Limb (tissue), 2 donors: ENCODE measurements around the gene KCNQ5.

Experiments used
- DNase-seq, 2 donors: peaks; one replicate each; pipeline ENCODE4 v3.0.0-alpha.2; 2016; ENCODE audit errors: extremely low spot score in 2 of 2

The KCNQ5 gene

DNA sequence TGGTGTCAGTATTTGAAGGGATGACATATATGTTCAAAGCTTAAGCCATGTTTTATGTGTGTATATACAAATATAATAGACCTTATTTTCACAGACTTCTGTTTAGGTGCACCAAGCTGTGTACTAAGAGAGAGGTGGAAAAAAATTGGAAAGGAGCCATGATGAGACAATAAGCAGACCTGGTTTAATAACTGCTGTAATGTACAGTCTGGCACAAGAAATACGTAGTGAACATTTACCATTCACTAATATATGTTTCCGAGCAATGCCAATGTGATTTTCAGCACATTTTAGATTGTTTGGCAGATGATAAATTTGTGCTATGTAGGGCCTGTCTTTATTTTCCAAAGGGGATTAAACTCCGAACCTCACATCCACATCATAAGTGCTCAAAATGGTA, 487.1 kb downstream of the KCNQ5 start:
- no peak for DNase-seq

- DNase-seq: no peak
Measured at GRCh38 chr6:73109659-73110058, 487.8 kb downstream of the KCNQ5 start.

- no peak for DNase-seq
Measured at GRCh38 chr6:73116330-73116729, 494.5 kb downstream of the KCNQ5 start.

GRCh38 chr6:73121421-73121993, 499.6 kb downstream of the KCNQ5 start:
- no peak for DNase-seq

DNA sequence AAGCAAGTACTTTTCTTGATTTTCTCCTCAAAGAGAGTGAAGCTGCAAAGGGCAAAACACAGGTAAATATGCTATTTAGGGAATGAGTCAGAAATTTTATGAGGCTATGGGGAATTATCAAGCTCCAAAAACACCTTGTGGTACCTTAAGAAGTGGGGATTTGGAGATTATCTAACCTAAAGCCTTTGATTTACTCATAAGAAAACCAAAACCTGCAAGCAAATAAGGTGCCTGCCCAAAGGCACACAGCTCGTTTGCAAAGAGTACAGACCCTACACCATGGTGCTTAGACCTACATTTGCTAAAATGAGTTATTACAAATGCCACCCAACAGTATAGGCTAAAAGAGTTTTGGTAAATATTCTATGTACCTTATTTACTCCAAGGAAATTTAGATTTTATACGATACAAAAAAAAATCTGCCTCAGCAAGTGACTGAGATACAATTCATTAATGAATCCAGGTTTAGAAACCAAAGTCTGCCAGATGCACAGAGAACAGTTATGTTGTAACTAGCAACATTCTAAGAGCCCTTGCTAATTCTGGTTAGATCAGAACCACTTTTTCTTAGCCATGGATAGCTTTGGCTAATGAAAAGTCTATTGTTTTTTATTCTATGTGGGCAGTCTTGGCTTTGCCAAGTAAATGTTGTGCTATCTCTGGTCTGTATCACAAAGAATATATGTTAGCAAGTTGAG, 501.9 kb downstream of the KCNQ5 start:
- DNase-seq: no peak

DNA sequence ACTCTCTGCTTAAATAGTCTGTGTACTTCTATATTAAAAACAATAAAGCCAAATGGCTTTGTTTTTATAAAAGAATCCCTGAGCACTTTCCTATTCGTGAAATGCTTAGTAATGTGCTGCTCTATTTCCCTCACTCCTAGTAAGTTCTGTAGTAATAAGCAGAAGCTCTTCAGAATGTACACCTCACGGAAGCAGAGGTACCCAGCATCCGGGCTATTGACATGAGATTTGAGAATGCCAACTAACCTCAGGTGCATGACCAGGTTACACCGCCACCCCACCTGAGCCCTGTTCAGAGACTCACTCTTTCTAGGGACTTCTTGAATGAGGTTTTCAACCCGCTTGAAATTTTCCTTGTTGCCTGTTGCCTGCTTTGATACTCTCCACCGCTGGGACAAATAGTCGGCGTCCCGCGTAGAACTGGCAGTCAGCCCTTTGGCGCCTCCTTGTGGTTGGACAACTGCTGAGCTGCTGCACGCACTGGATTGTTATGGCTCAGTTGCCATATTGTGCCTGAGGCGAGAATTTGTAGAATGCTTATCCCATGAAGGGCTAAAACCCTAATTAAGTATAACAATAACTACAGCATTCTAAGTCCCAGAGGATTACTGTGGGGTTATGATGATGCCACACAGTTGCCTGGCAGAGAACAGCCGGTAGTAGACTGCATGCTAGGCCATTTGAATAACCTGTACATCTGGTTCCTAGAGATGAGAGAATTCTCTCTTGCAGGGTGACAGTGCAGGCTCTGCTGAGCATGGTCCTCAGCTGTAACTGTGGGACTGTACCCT, 508.0 kb downstream of the KCNQ5 start:
- DNase-seq: peak; percentile 80 to 90

DNA sequence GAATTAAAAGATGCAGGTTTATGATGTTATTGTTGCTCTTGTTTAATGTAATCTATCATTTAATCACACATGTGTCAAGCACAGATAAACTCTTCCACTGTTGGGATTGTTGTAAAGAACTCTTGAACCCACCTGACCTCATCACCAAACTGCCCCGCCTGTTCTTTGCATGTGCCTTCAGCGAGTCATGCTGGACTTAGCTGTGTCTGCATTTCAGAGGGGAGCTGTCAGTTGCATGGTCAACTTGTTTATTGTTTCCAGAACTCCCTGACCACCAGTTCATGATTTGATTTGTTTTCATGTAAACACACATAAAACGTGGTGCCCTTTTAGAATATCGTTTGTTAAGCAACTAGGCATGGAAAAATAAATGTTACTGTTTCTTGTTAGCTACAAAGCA, 509.8 kb downstream of the KCNQ5 start:
- DNase-seq: no peak

DNA sequence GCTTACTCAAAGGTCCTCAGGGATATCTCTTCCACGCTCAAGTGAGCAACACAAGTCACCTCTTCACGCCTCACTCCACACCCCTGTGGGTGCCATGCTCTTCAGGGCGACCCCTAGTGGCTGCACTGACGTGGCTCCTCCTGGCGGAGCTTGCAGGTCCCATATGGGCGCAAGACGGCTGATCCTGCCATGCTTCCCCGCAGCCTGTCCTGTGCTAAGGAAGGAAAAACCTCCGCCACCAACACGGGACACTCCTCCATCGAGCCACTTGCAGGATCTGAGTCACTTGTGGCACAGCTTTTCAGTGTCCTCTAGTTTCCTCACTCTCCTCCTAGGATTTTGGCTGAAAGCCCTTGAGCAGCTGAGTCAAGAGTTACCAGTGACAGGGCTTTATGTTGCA, 512.7 kb downstream of the KCNQ5 start:
- peak in 1 of 2 donors; percentile 34 for DNase-seq

DNA sequence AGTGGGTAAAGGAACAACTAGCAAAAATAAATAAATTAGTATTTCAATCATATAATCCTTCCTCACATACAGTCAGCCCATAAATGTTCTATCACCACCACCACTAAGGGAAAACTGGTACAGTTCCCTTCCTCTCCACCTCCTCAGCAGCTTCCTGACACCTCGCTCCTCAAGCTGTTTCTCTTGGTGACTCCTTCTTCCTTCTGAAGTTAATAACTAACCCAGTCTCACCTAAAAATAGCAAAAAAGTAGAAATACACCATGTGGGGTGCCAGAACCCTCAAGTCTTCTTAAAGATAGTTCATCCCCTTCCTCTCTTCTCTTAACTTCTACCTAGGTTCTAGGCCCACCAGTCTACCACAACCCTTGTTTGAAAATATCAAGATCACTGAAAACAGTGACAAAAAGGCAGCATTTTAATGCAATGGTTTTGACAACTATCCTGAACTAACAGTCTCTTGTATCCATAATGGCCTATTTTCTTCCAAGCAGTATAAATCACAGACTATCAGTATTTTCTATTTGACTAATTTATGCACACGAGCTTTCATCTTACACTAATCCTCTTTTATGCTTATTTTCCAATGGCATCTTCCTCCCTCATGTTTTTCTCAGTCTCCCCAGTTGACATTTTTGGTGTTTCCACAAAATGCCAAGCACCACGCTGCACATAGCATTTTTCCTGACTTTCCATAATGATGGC, 518.0 kb downstream of the KCNQ5 start:
- no peak for DNase-seq

DNA sequence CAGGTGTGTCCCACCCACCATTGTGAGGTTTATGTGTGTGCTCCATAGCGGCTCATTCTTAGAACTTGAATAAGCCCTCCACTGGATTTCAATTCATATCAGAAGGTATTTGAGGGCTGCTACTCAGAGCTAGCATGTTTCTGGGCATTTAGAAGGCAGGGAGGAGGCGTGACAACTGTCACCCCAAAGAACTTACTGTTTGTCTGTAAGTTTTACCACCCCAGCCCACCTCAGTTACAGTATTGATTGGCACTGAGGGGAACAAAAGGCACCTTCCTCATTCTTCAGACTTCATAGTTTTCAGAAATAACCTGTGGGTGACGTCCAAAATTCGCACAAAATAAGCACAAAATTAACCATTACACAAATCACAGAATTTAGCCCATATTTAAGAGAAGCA, 521.7 kb downstream of the KCNQ5 start:
- DNase-seq: no peak

- DNase-seq: no peak
Measured at GRCh38 chr6:73144516-73144915, 522.7 kb downstream of the KCNQ5 start.

DNA sequence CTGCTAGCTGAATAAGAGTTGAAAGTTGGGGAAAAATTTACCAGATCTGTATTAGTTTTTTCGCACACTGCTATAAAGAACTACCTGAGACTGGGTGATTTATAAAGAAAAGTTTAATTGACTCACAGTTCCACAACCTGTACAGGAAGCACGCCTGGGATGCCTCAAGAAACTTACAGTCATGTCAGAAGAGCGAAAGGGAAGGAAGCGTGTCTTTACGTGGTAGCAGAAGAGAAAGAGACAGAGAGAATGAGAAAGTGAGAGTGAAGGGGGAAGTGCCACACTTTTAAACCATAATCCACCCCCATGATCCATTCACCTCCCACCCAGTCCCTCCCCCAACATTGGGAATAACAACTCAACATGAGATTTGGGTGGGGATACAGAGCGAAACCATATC, 523.8 kb downstream of the KCNQ5 start:
- DNase-seq: no peak

GRCh38 chr6:73151732-73152131, 529.9 kb downstream of the KCNQ5 start:
- DNase-seq: no peak

GRCh38 chr6:73152556-73152955, 530.7 kb downstream of the KCNQ5 start:
- DNase-seq: no peak

- DNase-seq: no peak
Measured at GRCh38 chr6:73152966-73153757, 531.3 kb downstream of the KCNQ5 start.

GRCh38 chr6:73156793-73157767, 535.2 kb downstream of the KCNQ5 start:
- DNase-seq: no peak

- DNase-seq: no peak
Measured at GRCh38 chr6:73157870-73158269, 536.0 kb downstream of the KCNQ5 start.

DNA sequence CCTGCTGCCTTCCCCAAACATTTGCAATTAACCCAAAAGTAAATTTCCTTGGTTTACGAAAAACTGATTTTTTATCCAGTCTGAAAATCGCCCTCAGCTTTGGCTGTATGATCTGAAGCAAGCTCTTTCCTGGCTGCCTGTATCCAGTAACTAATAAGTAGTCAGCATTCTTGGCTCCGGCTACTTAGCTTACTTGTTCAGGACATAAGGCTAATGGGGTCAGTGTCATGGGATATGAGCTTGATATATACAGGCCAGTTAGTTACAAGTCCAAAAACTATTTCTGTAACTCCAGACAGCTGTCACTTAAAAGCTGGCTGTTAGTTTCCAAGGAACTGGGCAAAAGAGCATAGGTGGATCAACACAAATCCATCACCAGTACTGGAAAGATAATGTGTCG, 547.2 kb downstream of the KCNQ5 start:
- no peak for DNase-seq

DNA sequence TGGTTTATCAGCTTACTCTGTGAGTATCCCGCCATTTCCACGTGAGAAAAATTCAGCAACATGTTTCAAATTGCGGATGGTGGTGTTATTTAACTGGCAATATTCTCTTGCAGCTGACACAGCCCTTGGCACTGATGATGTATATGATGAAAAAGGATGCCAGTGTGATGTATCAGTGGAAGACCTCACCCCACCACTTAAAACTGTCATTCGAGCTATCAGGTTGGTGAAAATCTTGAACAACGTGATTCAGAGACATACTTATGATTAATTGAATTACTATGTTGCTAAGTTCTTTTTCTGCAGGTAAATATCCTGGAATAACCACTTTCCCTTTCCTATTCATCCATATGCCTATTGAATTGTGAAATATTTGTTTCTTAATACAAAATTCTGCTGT, 547.8 kb downstream of the KCNQ5 start:
- no peak for DNase-seq

- no peak for DNase-seq
Measured at GRCh38 chr6:73174646-73175045, 552.8 kb downstream of the KCNQ5 start.
